ENCODE data around the gene KDM5B. TPM values are rescaled to one million over a fixed set of nuclear protein-coding genes. Genes with fewer than 3 reads are reported as not detected.

KDM5B gene
- total and polyA plus RNA-seq, 9 of the 15 experiments (the other 6 are each of a cell fraction or from before 2014, with no cell fraction given), result 15.4 to 90.6 (median 57.1) TPM

DNA sequence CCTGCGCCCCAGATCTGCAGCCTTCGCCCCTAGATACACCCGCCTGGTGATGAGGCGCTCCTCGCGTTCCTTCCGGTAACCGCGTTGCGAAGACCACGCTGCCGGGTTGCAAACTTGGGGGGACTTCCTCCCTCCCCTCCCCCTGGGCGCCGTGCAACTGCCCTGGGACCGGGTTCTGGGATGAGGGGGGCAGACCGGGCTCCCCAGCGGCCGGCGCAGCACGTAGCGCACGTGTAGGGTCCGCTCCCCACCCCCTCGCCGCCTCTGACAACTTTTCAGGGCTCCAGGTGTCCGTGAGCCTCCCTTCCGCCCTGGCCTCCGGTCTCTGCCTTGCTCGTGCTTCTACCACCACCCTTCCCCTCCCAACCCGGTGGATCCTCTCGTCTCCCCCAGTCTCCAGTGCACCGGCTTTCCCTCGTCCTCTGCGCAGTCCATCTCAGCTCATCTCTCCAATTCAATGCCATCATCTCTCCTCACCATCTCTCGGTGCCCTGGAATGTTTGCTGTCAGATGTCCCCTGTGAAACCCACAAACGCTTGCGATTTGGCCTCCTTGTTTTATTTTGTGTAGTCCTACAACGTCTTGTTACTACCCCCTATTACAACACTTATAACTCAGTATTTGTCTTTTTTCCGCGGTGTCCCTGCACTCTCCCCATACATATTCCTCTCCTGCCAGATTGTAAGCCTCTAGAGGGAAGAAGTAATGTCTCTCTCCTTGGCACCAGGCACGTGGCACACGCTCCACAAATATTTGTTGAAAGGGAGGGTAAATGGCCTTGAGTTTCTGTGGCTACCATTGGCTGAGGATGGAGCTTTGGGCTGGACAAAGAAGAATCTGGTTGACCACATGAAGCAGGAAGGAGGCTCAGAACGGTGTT lies 3.3 kb upstream of the KDM5B start (continued):
- TF ChIP-seq, protein P1, sequence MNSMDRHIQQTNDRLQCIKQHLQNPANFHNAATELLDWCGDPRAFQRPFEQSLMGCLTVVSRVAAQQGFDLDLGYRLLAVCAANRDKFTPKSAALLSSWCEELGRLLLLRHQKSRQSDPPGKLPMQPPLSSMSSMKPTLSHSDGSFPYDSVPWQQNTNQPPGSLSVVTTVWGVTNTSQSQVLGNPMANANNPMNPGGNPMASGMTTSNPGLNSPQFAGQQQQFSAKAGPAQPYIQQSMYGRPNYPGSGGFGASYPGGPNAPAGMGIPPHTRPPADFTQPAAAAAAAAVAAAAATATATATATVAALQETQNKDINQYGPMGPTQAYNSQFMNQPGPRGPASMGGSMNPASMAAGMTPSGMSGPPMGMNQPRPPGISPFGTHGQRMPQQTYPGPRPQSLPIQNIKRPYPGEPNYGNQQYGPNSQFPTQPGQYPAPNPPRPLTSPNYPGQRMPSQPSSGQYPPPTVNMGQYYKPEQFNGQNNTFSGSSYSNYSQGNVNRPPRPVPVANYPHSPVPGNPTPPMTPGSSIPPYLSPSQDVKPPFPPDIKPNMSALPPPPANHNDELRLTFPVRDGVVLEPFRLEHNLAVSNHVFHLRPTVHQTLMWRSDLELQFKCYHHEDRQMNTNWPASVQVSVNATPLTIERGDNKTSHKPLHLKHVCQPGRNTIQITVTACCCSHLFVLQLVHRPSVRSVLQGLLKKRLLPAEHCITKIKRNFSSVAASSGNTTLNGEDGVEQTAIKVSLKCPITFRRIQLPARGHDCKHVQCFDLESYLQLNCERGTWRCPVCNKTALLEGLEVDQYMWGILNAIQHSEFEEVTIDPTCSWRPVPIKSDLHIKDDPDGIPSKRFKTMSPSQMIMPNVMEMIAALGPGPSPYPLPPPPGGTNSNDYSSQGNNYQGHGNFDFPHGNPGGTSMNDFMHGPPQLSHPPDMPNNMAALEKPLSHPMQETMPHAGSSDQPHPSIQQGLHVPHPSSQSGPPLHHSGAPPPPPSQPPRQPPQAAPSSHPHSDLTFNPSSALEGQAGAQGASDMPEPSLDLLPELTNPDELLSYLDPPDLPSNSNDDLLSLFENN (IDR thresholded peaks at IDR 0.05; ENCODE audit: low read depth in 2 of 2, low read length in 2 of 2), result no peak
- TF ChIP-seq TCF7L2 (IDR thresholded peaks at IDR 0.05; ENCODE audit: low read depth, low read length) (no peak), MCM3 (IDR thresholded peaks at IDR 0.05) (no peak), DNMT1 (IDR thresholded peaks at IDR 0.05) (no peak), ZZZ3 (IDR thresholded peaks at IDR 0.05) (no peak), NCOR1 (IDR thresholded peaks at IDR 0.05) (no peak), E2F3 (CRISPR knock-in tag; IDR thresholded peaks at IDR 0.05) (no peak), COPS2 (conservative IDR thresholded peaks at IDR 0.05) (no peak), MXI1 (IDR thresholded peaks at IDR 0.05; ENCODE audit: low read depth, low read length) (0 out of 2 replicates have a peak, but pooled peaks have one; percentile 18), ELF1 (tag; IDR thresholded peaks at IDR 0.05) (no peak)
- TF ChIP-seq, protein P2, sequence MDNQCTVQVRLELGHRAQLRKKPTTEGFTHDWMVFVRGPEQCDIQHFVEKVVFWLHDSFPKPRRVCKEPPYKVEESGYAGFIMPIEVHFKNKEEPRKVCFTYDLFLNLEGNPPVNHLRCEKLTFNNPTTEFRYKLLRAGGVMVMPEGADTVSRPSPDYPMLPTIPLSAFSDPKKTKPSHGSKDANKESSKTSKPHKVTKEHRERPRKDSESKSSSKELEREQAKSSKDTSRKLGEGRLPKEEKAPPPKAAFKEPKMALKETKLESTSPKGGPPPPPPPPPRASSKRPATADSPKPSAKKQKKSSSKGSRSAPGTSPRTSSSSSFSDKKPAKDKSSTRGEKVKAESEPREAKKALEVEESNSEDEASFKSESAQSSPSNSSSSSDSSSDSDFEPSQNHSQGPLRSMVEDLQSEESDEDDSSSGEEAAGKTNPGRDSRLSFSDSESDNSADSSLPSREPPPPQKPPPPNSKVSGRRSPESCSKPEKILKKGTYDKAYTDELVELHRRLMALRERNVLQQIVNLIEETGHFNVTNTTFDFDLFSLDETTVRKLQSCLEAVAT (IDR thresholded peaks at IDR 0.05), result no peak
- TF ChIP-seq, protein P3, sequence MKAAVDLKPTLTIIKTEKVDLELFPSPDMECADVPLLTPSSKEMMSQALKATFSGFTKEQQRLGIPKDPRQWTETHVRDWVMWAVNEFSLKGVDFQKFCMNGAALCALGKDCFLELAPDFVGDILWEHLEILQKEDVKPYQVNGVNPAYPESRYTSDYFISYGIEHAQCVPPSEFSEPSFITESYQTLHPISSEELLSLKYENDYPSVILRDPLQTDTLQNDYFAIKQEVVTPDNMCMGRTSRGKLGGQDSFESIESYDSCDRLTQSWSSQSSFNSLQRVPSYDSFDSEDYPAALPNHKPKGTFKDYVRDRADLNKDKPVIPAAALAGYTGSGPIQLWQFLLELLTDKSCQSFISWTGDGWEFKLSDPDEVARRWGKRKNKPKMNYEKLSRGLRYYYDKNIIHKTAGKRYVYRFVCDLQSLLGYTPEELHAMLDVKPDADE (conservative IDR thresholded peaks at IDR 0.05; ENCODE audit: control insufficient read depth, low read depth, low read length), result 0 out of 2 replicates have a peak, but pooled peaks have one; percentile 30
- TF ChIP-seq, protein P4, sequence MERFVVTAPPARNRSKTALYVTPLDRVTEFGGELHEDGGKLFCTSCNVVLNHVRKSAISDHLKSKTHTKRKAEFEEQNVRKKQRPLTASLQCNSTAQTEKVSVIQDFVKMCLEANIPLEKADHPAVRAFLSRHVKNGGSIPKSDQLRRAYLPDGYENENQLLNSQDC (CRISPR knock-in tag; IDR thresholded peaks at IDR 0.05), result no peak
- TF ChIP-seq, protein P5, sequence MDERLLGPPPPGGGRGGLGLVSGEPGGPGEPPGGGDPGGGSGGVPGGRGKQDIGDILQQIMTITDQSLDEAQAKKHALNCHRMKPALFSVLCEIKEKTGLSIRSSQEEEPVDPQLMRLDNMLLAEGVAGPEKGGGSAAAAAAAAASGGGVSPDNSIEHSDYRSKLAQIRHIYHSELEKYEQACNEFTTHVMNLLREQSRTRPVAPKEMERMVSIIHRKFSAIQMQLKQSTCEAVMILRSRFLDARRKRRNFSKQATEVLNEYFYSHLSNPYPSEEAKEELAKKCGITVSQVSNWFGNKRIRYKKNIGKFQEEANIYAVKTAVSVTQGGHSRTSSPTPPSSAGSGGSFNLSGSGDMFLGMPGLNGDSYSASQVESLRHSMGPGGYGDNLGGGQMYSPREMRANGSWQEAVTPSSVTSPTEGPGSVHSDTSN (CRISPR knock-in tag; IDR thresholded peaks at IDR 0.05; ENCODE audit: low read depth), result no peak
- TF ChIP-seq, protein P5 (tag; conservative IDR thresholded peaks at IDR 0.05; ENCODE audit: low read depth), result no peak
- TF ChIP-seq, protein P6, sequence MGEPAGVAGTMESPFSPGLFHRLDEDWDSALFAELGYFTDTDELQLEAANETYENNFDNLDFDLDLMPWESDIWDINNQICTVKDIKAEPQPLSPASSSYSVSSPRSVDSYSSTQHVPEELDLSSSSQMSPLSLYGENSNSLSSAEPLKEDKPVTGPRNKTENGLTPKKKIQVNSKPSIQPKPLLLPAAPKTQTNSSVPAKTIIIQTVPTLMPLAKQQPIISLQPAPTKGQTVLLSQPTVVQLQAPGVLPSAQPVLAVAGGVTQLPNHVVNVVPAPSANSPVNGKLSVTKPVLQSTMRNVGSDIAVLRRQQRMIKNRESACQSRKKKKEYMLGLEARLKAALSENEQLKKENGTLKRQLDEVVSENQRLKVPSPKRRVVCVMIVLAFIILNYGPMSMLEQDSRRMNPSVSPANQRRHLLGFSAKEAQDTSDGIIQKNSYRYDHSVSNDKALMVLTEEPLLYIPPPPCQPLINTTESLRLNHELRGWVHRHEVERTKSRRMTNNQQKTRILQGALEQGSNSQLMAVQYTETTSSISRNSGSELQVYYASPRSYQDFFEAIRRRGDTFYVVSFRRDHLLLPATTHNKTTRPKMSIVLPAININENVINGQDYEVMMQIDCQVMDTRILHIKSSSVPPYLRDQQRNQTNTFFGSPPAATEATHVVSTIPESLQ (CRISPR knock-in tag; IDR thresholded peaks at IDR 0.05), result no peak

All from K562 (cell line).